K562 (cell line): Measurements from ENCODE around the gene HELZ. TPM values are rescaled to one million over a fixed set of nuclear protein-coding genes. Genes with fewer than 3 reads are reported as not detected.
A peak's percentile ranks its signal among the peaks of the same experiment; 100 is the strongest.
"Not testable (repeated sequence)": the region's sequence is repeated elsewhere in the genome, so short reads cannot be mapped to it uniquely, and the experiment has no call there.

Experiments
- ATAC-seq: fragments of 200-7000 bp; cut with Tn5 transposase; 3 replicates; pipeline ENCODE4 v1.9.1; 2020; ENCODE audit warnings: moderate library complexity
- BruUV-seq: library from RNA; stranded (reverse); fragments of 400-500 nt; replicated peaks from 2 replicates; lab custom pipeline; 2021; lab: Mats Ljungman, UMichigan
- CTCF ChIA-PET: fragments of 300-600 bp; formaldehyde crosslinking; extraction: SDS; loops from one replicate; lab custom pipeline; 2021; ENCODE audit warnings: low intra/inter-chr PET ratio; lab: Yijun Ruan, JAX
- POLR2A ChIA-PET: fragments of 300-600, 350-650 bp; sonication (Branson Sonifier 250); formaldehyde crosslinking; extraction: SDS; loops from one replicate; lab custom pipeline; 2021; ENCODE audit warnings: antibody characterized with exemption, inconsistent platforms; lab: Yijun Ruan, JAX
- DNase-seq, 4 experiments: peaks; one replicate each; pipeline versions ENCODE4 v3.0.0 to v3.0.0-alpha.2; 2011 to 2018; ENCODE audit warnings: low spot score in 3 of 4, mixed read lengths in 3 of 4; ENCODE audit errors: extremely low read depth in 1 of 4
- FAIRE-seq: peaks from 2 replicates; lab custom pipeline; 2011; peaks lifted over from hg19 to GRCh38; lab: Jason Lieb, UNC
- H2AFZ ChIP-seq: 2 replicates; pipeline ENCODE4 v1.6.0; 2011; ENCODE audit warnings: low read depth, low read length, control low read depth, inconsistent platforms
- H3K27ac ChIP-seq: fragments of 200-600 bp; 3 replicates; pipeline ENCODE4 v1.8.0; 2011; ENCODE audit warnings: low read depth, mild to moderate bottlenecking, control low read depth, inconsistent platforms, low read length, moderate library complexity, mixed read lengths; ENCODE audit errors: extremely low read depth
- H3K27me3 ChIP-seq, 2 experiments: fragments of 300-600 bp in 1 of 2; 2 replicates in 1 of 2; 3 replicates in 1 of 2; pipeline versions ENCODE4 v1.6.0 to v1.8.0; 2011; ENCODE audit warnings: inconsistent platforms in 2 of 2, low read length in 2 of 2, mild to moderate bottlenecking in 1 of 2, mixed read lengths in 1 of 2, moderate library complexity in 1 of 2; ENCODE audit not compliant: control insufficient read depth in 2 of 2, insufficient read depth in 2 of 2
- H3K36me3 ChIP-seq: fragments of 300-600 bp; 3 replicates; pipeline ENCODE4 v1.8.0; 2011; ENCODE audit warnings: mild to moderate bottlenecking, low read length, inconsistent platforms; ENCODE audit not compliant: control insufficient read depth, insufficient read depth
- H3K4me1 ChIP-seq, 2 experiments: fragments of 200-600 bp in 1 of 2; replicated peaks in 1 of 2; 2 replicates in 1 of 2; 3 replicates in 1 of 2; pipeline versions ENCODE4 v1.5.1 to v1.8.0; 2011; ENCODE audit warnings: inconsistent platforms in 2 of 2, low read length in 2 of 2, mild to moderate bottlenecking in 1 of 2, mixed read lengths in 1 of 2, moderate library complexity in 1 of 2; ENCODE audit not compliant: control insufficient read depth in 2 of 2, insufficient read depth in 2 of 2
- H3K4me2 ChIP-seq: 2 replicates; pipeline ENCODE4 v1.6.1; 2011; ENCODE audit warnings: low read length, control low read depth, inconsistent platforms, mixed read lengths; ENCODE audit not compliant: insufficient read depth
- H3K4me3 ChIP-seq: fragments of 200-600 bp; sonication (generic), shearing (Covaris generic); 2 replicates; pipeline ENCODE4 v1.5.1; 2016; ENCODE audit warnings: control low read depth, inconsistent platforms
- H3K79me2 ChIP-seq: fragments of 200-600 bp; 3 replicates; pipeline ENCODE4 v1.8.0; 2011; ENCODE audit warnings: low read length, inconsistent platforms; ENCODE audit not compliant: control insufficient read depth, insufficient read depth
- H3K9ac ChIP-seq, 2 experiments: 2 replicates each; pipeline versions ENCODE4 v1.6.0 to v1.6.1; 2011; ENCODE audit warnings: low read depth in 2 of 2, low read length in 2 of 2, control low read depth in 1 of 2, inconsistent platforms in 1 of 2, mild to moderate bottlenecking in 1 of 2, mixed read lengths in 1 of 2; ENCODE audit not compliant: insufficient read depth in 1 of 2
- H3K9me1 ChIP-seq: one replicate; pipeline ENCODE4 v1.6.0; 2011; ENCODE audit warnings: inconsistent platforms, mild to moderate bottlenecking, low read length, moderate library complexity; ENCODE audit not compliant: control insufficient read depth, insufficient read depth
- H3K9me3 ChIP-seq: replicated peaks from 2 replicates; pipeline ENCODE4 v1.5.1; 2011; ENCODE audit warnings: low read depth, low read length, inconsistent platforms; ENCODE audit not compliant: control insufficient read depth, insufficient read depth
- H4K20me1 ChIP-seq: replicated peaks from 2 replicates; pipeline ENCODE4 v1.6.1; 2011; ENCODE audit warnings: low read length, inconsistent platforms, mixed read lengths; ENCODE audit not compliant: control insufficient read depth, insufficient read depth
- CEBPB ChIP-seq: fragments of 450-650 bp; IDR thresholded peaks from 2 replicates; pipeline ENCODE4 v1.6.1; 2016; ENCODE audit warnings: missing genetic modification characterization, missing compliant biosample characterization
- CTCF ChIP-seq, 3 experiments: IDR thresholded peaks in 2 of 3; conservative IDR thresholded peaks in 1 of 3; 2 replicates each; pipeline ENCODE4 v1.5.1; 2011 to 2012; ENCODE audit warnings: low read length in 3 of 3, mild to moderate bottlenecking in 3 of 3, control low read depth in 2 of 3, improper control_type of control experiment in 1 of 3, inconsistent platforms in 1 of 3, low read depth in 1 of 3, mixed read lengths in 1 of 3, moderate library complexity in 1 of 3; ENCODE audit not compliant: insufficient read depth in 2 of 3
- MAFG ChIP-seq: fragments of 450-650 bp; conservative IDR thresholded peaks from 2 replicates; pipeline ENCODE4 v1.6.1; 2016; ENCODE audit warnings: missing genetic modification characterization, missing compliant biosample characterization
- MTA3 ChIP-seq: fragments of 450-650 bp; formaldehyde crosslinking; IDR thresholded peaks from 2 replicates; pipeline ENCODE4 v1.6.1; 2017; ENCODE audit warnings: mild to moderate bottlenecking, borderline replicate concordance
- RAD21 ChIP-seq, 2 experiments: fragments of 250-450 bp in 1 of 2; fragments of 450-650 bp in 1 of 2; sonication (Bioruptor Pico) in 1 of 2; formaldehyde crosslinking in 1 of 2; IDR thresholded peaks in 1 of 2; conservative IDR thresholded peaks in 1 of 2; 2 replicates each; pipeline versions ENCODE4 v1.4.0 to v1.8.0; 2020 to 2022; ENCODE audit warnings: mild to moderate bottlenecking in 2 of 2, moderate library complexity in 1 of 2
- ZNF316 ChIP-seq: fragments of 450-650 bp; IDR thresholded peaks from 2 replicates; pipeline ENCODE4 v1.6.1; 2016
- ZNF354B ChIP-seq: fragments of 250-450 bp; sonication (Bioruptor Pico); IDR thresholded peaks from 2 replicates; pipeline ENCODE4 v1.4.0; 2020
- ZNF507 ChIP-seq: conservative IDR thresholded peaks from 2 replicates; pipeline ENCODE4 v1.6.1; 2017; ENCODE audit warnings: missing genetic modification characterization, missing compliant biosample characterization
- WGBS: fragments of 100-300 bp; shearing (Covaris generic); methylation state at CpG from one replicate; pipeline ENCODE4 v1.1.6; 2016; ENCODE audit warnings: low coverage, mixed read lengths; ENCODE audit not compliant: insufficient coverage; ENCODE audit errors: missing lambda C conversion rate; 5-methylcytosine and 5-hydroxymethylcytosine counted together
- in situ Hi-C: fragments of 300-500 bp; cut with MboI; formaldehyde crosslinking; loops from 4 replicates; pipeline ENCODE4 v1.15.0; 2018; ENCODE audit warnings: inconsistent platforms, mixed read lengths
- intact Hi-C: fragments of 100-400 bp; cut with micrococcal nuclease; formaldehyde crosslinking; loops from 2 replicates; pipeline ENCODE4 v1.14.2; 2022
- polyA plus RNA-seq, 8 experiments: library from polyadenylated mRNA; depleted of rRNA in 4 of 8; stranded (reverse) in 5 of 8; unstranded in 3 of 8; fragments of >200 nt; fragmentation: Nextera tagmentation in 2 of 8; fragmentation: Illumina TruSeq in 1 of 8; extraction: Ambion mirVana in 2 of 8; extraction: Trizol in 1 of 8; gene quantifications; 2 replicates each; pipeline versions ENCODE4 v1.2.1 to v1.2.3, GENCODE V29; 2011 to 2014; ENCODE audit warnings: inconsistent platforms in 1 of 8, missing spikeins in 1 of 8
- total RNA-seq, 7 experiments: library from RNA; depleted of rRNA in 6 of 7; stranded (reverse); fragments of >200 nt in 6 of 7; fragmentation: Illumina TruSeq in 2 of 7; extraction: Trizol in 2 of 7; gene quantifications; 2 replicates each; pipeline versions ENCODE4 v1.2.1 to v1.2.3, GENCODE V29; 2011 to 2021; ENCODE audit warnings: low replicate concordance in 1 of 7
- TF ChIP-seq, protein P1 (sequence below): fragments of 200-800 bp; sonication (Bioruptor generic); IDR thresholded peaks from 2 replicates; pipeline ENCODE4 v1.6.1; 2017; ENCODE audit warnings: missing genetic modification characterization, missing compliant biosample characterization

HELZ gene
- total and polyA plus RNA-seq, 9 of the 15 experiments (the other 6 are each of a cell fraction or from before 2014, with no cell fraction given): 5.2 to 39.8 (median 17.3) TPM

DNA sequence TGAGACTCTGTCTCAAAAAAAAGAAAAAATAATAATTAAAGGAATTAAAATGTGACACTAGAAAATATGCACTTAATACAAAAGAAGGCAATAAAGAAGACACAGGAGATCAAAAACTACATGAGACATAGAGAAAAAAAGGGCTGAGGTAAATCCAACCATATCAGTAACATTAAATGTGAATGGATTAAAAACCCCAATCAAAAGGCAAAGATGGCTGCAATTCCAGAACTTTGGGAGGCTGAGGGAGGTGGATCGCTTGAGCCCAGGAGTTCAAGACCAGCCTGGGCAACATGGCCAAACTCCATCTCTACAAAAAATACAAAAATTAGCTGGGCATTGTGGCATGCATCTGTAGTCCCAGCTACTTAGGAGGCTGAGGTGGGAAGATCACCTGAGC, 103.0 kb downstream of the HELZ start:
- H2AFZ ChIP-seq, BruUV-seq, DNase-seq, H3K27ac ChIP-seq, H3K4me2 ChIP-seq, ATAC-seq, CTCF ChIA-PET, H4K20me1 ChIP-seq, FAIRE-seq, H3K9me3 ChIP-seq, H3K79me2 ChIP-seq, H3K9ac ChIP-seq, intact Hi-C loops, H3K4me1 ChIP-seq, H3K27me3 ChIP-seq, H3K4me3 ChIP-seq, in situ Hi-C loops, H3K9me1 ChIP-seq: not testable (repeated sequence)
- POLR2A ChIA-PET: interaction anchor here (0.7 kb wide), 1 partner anchor 13 kb away, joined by 3 read pairs; no protein-coding TSS in a partner anchor
- H3K36me3 ChIP-seq: peaks cover 65% of the 10 kb centered on the region
- 88% methylated on average over 1 of the region's 1 CpG for WGBS
- TF ChIP-seq ZNF507: peak; percentile 95
- TF ChIP-seq ZNF354B (CRISPR knock-in tag): peak; percentile 70; the same call in 1 of the 2 replicates

- Histone ChIP-seq H3K4me1 (no peaks in the 10 kb centered on the region; a peak in 2 of 5 replicates), H3K9me1 (peaks cover 2% of the 10 kb centered on the region), H4K20me1 (no peaks in the 10 kb centered on the region), H3K4me2 (no peak overlapping the region; the same call in 1 of the 2 replicates), H3K4me3 (no peak overlapping the region), H3K36me3 (peaks cover 68% of the 10 kb centered on the region), H3K9me3 (no peaks in the 10 kb centered on the region), H3K9ac (no peak overlapping the region), H3K79me2 (no peaks in the 10 kb centered on the region), H3K27me3 (no peaks in the 10 kb centered on the region), H2AFZ (no peak overlapping the region), H3K27ac (no peak overlapping the region)
- intact Hi-C loops: no loop called here
- ChIA-PET POLR2A (interaction anchor here (0.6 to 1.4 kb wide), 2 partner anchors 9 to 225 kb away, joined by 3 to 6 read pairs; no protein-coding TSS in a partner anchor), CTCF (no interaction called here)
- WGBS: 87% methylated on average over 10 of the region's 10 CpGs
- in situ Hi-C loops: no loop called here
- BruUV-seq: no TSS peak
- ATAC-seq (peak; percentile 78), DNase-seq (peak in 2 of 4 experiments; percentile 14 to 23), FAIRE-seq (no peak)
- no peak for TF ChIP-seq MTA3
- TF ChIP-seq MAFG: 0 out of 2 replicates have a peak, but pooled peaks have one; percentile 15
- TF ChIP-seq RAD21 (CRISPR knock-in tag; conservative IDR thresholded peaks at IDR 0.05 in 1 of 2, IDR thresholded peaks at IDR 0.05 in 1 of 2): peak in 1 of 2 experiments; percentile 27; a peak in 2 of 4 replicates
- TF ChIP-seq ZNF316: peak; percentile 31; the same call in 1 of the 2 replicates
- peak; percentile 65 for TF ChIP-seq CEBPB (tag)
- TF ChIP-seq, protein P1, sequence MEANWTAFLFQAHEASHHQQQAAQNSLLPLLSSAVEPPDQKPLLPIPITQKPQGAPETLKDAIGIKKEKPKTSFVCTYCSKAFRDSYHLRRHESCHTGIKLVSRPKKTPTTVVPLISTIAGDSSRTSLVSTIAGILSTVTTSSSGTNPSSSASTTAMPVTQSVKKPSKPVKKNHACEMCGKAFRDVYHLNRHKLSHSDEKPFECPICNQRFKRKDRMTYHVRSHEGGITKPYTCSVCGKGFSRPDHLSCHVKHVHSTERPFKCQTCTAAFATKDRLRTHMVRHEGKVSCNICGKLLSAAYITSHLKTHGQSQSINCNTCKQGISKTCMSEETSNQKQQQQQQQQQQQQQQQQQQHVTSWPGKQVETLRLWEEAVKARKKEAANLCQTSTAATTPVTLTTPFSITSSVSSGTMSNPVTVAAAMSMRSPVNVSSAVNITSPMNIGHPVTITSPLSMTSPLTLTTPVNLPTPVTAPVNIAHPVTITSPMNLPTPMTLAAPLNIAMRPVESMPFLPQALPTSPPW: no peak
- peak; percentile 12 to 31 (median 25); a peak in 2 of 6 replicates for TF ChIP-seq CTCF (IDR thresholded peaks at IDR 0.05 in 2 of 3, conservative IDR thresholded peaks at IDR 0.05 in 1 of 3; ENCODE audit: insufficient read depth in 2 of 3, low read depth in 1 of 3, low read length in 3 of 3)
Measured at GRCh38 chr17:67139784-67140665, 105.0 kb downstream of the HELZ start.
